ENCODE measurements around the gene OGDHL. TPM values are rescaled to one million over a fixed set of nuclear protein-coding genes. Genes with fewer than 3 reads are reported as not detected.

The OGDHL gene
- total RNA-seq, 1 donor from 2014 or later = 12.3 TPM

DNA sequence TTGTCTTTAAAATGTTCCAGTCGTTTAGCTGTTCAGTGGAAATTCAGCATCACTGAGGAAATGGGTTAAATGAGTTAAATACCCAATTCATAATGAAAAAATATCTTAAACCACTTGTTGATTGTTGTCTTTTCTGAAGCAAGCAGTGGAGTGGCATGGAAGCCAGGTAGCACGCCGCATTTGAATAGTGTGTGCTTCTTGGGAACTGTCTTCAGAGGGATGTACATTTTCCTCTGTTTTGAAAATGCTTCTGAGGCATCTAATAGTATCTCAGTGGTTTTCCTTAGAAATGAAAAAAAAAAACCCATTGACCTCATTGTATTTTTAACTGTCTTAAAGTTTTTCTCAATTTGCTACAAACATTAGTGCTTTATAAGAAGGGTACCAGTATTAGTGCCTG, 54.5 kb downstream of the OGDHL start:
- Mint-ChIP-seq H3K36me3 (no peaks in the 10 kb centered on the region), H3K27ac (no peak overlapping the region), H3K9me3 (no peaks in the 10 kb centered on the region), H3K4me3 (no peak overlapping the region), H3K4me1 (ENCODE audit: unreplicated experiment) (no peaks in the 10 kb centered on the region), H3K27me3 (peaks cover 7% of the 10 kb centered on the region)
- TF ChIP-seq, protein P1, sequence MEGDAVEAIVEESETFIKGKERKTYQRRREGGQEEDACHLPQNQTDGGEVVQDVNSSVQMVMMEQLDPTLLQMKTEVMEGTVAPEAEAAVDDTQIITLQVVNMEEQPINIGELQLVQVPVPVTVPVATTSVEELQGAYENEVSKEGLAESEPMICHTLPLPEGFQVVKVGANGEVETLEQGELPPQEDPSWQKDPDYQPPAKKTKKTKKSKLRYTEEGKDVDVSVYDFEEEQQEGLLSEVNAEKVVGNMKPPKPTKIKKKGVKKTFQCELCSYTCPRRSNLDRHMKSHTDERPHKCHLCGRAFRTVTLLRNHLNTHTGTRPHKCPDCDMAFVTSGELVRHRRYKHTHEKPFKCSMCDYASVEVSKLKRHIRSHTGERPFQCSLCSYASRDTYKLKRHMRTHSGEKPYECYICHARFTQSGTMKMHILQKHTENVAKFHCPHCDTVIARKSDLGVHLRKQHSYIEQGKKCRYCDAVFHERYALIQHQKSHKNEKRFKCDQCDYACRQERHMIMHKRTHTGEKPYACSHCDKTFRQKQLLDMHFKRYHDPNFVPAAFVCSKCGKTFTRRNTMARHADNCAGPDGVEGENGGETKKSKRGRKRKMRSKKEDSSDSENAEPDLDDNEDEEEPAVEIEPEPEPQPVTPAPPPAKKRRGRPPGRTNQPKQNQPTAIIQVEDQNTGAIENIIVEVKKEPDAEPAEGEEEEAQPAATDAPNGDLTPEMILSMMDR (conservative IDR thresholded peaks at IDR 0.05) = no peak
- DNase-seq (ENCODE audit: extremely low spot score, unreplicated experiment) = no peak

DNA sequence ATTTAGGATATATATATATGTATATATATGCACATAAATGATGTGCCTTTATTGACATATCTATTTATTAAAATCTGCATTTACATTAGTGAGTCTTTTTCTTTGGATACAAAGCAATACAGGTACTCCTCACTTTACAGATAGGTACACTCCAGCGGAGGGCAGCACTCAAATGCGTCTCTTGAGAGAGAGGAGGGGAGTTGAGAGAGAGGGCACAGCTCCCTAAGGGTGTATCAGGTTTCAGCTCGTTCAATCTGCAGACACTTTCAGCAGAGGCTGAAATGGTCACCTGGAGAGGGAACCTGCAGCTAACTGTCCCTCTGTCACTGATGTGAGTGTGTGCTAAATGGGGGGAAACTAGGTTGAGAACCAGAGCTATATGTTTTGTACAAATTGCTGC, 61.1 kb downstream of the OGDHL start:
- TF ChIP-seq, protein P1 (conservative IDR thresholded peaks at IDR 0.05) = no peak
- H3K4me1 Mint-ChIP-seq (ENCODE audit: unreplicated experiment) = peaks cover 4% of the 10 kb centered on the region
- no peaks in the 10 kb centered on the region for H3K9me3 Mint-ChIP-seq
- no peaks in the 10 kb centered on the region for H3K36me3 Mint-ChIP-seq
- H3K27me3 Mint-ChIP-seq = peaks cover 5% of the 10 kb centered on the region
- no peak overlapping the region for H3K4me3 Mint-ChIP-seq
- DNase-seq (ENCODE audit: extremely low spot score, unreplicated experiment) = no peak
- H3K27ac Mint-ChIP-seq = no peak overlapping the region

DNA sequence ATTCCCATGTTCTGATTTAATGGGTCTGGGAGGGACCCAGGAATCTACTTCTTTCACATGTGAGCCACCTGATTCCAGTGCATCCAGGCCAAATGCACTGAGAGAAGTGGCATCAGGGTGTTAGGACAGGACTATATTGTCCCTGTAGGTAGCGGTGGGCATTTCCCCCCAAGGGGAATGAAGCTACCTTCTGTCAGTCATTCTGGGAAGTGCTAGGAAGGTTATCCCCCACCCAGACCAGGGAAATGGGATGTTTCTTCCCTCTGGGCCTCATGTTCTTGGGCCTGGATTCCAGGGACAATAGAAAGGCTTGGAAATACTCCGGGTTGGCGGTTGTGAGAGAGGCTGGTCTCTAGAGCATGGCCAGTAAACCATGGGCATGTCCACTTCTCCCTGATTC, 61.9 kb downstream of the OGDHL start:
- H3K27ac Mint-ChIP-seq = no peak overlapping the region
- H3K27me3 Mint-ChIP-seq = peaks cover 7% of the 10 kb centered on the region
- H3K36me3 Mint-ChIP-seq = no peaks in the 10 kb centered on the region
- H3K4me1 Mint-ChIP-seq (ENCODE audit: unreplicated experiment) = peaks cover 4% of the 10 kb centered on the region
- H3K9me3 Mint-ChIP-seq = no peaks in the 10 kb centered on the region
- H3K4me3 Mint-ChIP-seq = no peak overlapping the region
- TF ChIP-seq, protein P1 (conservative IDR thresholded peaks at IDR 0.05) = no peak
- no peak for DNase-seq (ENCODE audit: extremely low spot score, unreplicated experiment)

DNA sequence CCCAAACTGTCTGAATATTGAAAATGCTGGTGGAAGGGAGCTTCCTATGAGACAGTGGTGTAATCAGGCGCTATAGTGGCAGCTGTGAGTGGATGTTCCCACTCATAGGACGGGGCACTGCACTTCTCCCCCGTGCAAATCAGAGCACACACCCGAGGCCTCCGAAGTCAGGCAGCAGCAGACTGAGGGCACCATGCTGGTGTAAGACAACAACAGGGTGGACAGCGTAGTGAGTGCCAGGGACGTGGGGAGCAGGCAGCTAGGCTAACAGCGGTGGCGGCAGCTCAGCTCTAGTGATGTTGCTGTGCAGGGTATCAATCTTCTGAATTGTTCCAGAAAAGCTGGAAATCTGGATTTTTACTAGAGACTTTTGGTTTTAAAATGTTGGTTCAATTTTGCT, 63.4 kb downstream of the OGDHL start:
- peaks cover 4% of the 10 kb centered on the region for H3K4me1 Mint-ChIP-seq (ENCODE audit: unreplicated experiment)
- H3K27me3 Mint-ChIP-seq = peaks cover 17% of the 10 kb centered on the region
- H3K4me3 Mint-ChIP-seq = no peak overlapping the region
- H3K9me3 Mint-ChIP-seq = no peaks in the 10 kb centered on the region
- TF ChIP-seq, protein P1 (conservative IDR thresholded peaks at IDR 0.05) = no peak
- H3K36me3 Mint-ChIP-seq = no peaks in the 10 kb centered on the region
- H3K27ac Mint-ChIP-seq = no peak overlapping the region
- DNase-seq (ENCODE audit: extremely low spot score, unreplicated experiment) = no peak

DNA sequence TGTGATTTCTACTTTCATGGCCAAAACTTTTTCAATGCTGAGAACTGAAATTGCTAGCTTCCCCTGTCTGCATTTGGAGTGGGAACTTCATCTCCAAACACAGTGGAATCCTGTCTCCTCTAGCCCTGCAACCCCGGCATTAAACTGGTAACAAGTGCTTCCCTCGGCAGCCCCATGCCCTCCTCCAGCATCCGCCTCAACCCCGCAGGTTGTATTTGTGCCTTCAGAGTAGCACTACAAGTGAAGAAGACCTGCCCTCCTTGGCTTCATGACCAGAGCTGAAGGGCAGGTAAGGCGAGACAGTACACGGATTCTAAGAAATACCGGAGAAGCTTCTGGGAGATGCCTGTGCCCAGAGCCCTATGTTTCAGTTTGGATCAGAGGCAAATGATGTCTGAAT, 65.8 kb downstream of the OGDHL start:
- H3K9me3 Mint-ChIP-seq = no peaks in the 10 kb centered on the region
- peaks cover 4% of the 10 kb centered on the region for H3K4me1 Mint-ChIP-seq (ENCODE audit: unreplicated experiment)
- H3K4me3 Mint-ChIP-seq = no peak overlapping the region
- H3K27ac Mint-ChIP-seq = no peak overlapping the region
- no peaks in the 10 kb centered on the region for H3K36me3 Mint-ChIP-seq
- TF ChIP-seq, protein P1 (conservative IDR thresholded peaks at IDR 0.05) = no peak
- no peak for DNase-seq (ENCODE audit: extremely low spot score, unreplicated experiment)
- H3K27me3 Mint-ChIP-seq = peaks cover 33% of the 10 kb centered on the region

DNA sequence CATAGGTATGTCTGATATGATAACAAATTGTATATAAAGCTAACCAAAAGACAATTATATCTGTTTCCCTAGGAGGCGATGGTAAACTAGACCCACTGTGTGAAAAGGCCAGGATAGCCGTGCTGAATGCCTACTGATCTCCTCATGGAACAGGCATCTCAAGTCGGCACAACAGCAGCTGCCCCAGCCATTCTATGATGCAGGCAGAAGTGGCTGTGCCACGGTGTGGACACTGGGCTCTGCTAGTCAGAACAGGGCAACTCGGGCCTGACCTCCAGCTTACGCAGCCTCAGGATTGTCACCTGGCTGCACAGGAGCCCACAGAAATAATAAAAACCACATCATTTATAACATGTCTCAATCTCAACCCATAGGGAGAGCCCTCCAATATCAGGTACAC, 67.7 kb downstream of the OGDHL start:
- H3K4me3 Mint-ChIP-seq = no peak overlapping the region

More for the DNA sequence above, 67.7 kb downstream of the OGDHL start:
- H3K4me1 Mint-ChIP-seq (ENCODE audit: unreplicated experiment) = peaks cover 17% of the 10 kb centered on the region
- DNase-seq (ENCODE audit: extremely low spot score, unreplicated experiment) = no peak
- TF ChIP-seq, protein P1 (conservative IDR thresholded peaks at IDR 0.05) = no peak
- H3K9me3 Mint-ChIP-seq = no peaks in the 10 kb centered on the region
- no peaks in the 10 kb centered on the region for H3K36me3 Mint-ChIP-seq
- no peak overlapping the region for H3K27ac Mint-ChIP-seq
- H3K27me3 Mint-ChIP-seq = peaks cover 47% of the 10 kb centered on the region
